Activated T-cell treated with anti-CD3 and anti-CD28 coated beads, Interleukin-2, amount 50 U/mL, for 48 hours (primary cell): ENCODE data around the gene DDX41.
"Not testable (repeated sequence)": the region's sequence is repeated elsewhere in the genome, so short reads cannot be mapped to it uniquely, and the experiment has no call there.

ENCODE experiments used
- DNase-seq, 2 experiments: peaks; one replicate each; pipeline ENCODE4 v3.0.0-alpha.2; 2020

Gene DDX41

GRCh38 chr5:177537389-177538361 lies 20.9 kb upstream of the DDX41 start:
- DNase-seq = no peak

GRCh38 chr5:177536386-177536785 lies 19.6 kb upstream of the DDX41 start:
- DNase-seq = no peak

- no peak for DNase-seq
These were observed 18.4 kb upstream of the DDX41 start for GRCh38 chr5:177535125-177535524.

GRCh38 chr5:177534433-177534832 lies 17.7 kb upstream of the DDX41 start:
- DNase-seq = not testable (repeated sequence)

- DNase-seq = no peak
These were observed 14.6 kb upstream of the DDX41 start for GRCh38 chr5:177531209-177531940.

- no peak for DNase-seq
These were observed 13.9 kb upstream of the DDX41 start for GRCh38 chr5:177530638-177531037.

- no peak for DNase-seq
These were observed 12.8 kb upstream of the DDX41 start for GRCh38 chr5:177529247-177530203.

- DNase-seq = no peak
These were observed 11.9 kb upstream of the DDX41 start for GRCh38 chr5:177528631-177529030.

GRCh38 chr5:177527595-177527994 lies 10.8 kb upstream of the DDX41 start:
- DNase-seq = no peak

- DNase-seq = no peak
These were observed 10.0 kb upstream of the DDX41 start for GRCh38 chr5:177526791-177527190.

GRCh38 chr5:177526191-177526590 lies 9.4 kb upstream of the DDX41 start:
- DNase-seq = no peak

- no peak for DNase-seq
These were observed 8.3 kb upstream of the DDX41 start for GRCh38 chr5:177524941-177525655.

GRCh38 chr5:177524539-177524900 lies 7.8 kb upstream of the DDX41 start:
- no peak for DNase-seq

- no peak for DNase-seq
These were observed 7.2 kb upstream of the DDX41 start for GRCh38 chr5:177523711-177524538.

- DNase-seq = no peak
These were observed 4.3 kb upstream of the DDX41 start for GRCh38 chr5:177520916-177521513.

- no peak for DNase-seq
These were observed 3.5 kb upstream of the DDX41 start for GRCh38 chr5:177520271-177520670.

GRCh38 chr5:177519463-177520235 lies 2.9 kb upstream of the DDX41 start:
- DNase-seq = no peak

- DNase-seq = no peak
These were observed 1.2 kb downstream of the DDX41 start for GRCh38 chr5:177515580-177515979.

GRCh38 chr5:177514541-177514940 lies 2.2 kb downstream of the DDX41 start:
- no peak for DNase-seq

- no peak for DNase-seq
These were observed 3.3 kb downstream of the DDX41 start for GRCh38 chr5:177513500-177513899.
